ENCODE results near the gene MACROD2. TPM values are rescaled to one million over a fixed set of nuclear protein-coding genes. Genes with fewer than 3 reads are reported as not detected.
A peak's percentile ranks its signal among the peaks of the same experiment; 100 is the strongest.

MACROD2 gene
- polyA plus RNA-seq, 2 of the 4 experiments (the other 2 are of a cell fraction), result 0.96 to 1.3 TPM

- no peak overlapping the region for H3K27ac ChIP-seq
- DNase-seq (ENCODE audit: low read depth in 1 of 2, low spot score in 1 of 2), result no peak
- no peaks in the 10 kb centered on the region for H3K4me1 ChIP-seq
- no peak overlapping the region for H3K4me2 ChIP-seq
- FAIRE-seq, result peak; percentile 49
- no peaks in the 10 kb centered on the region for H3K9me3 ChIP-seq
- WGBS (ENCODE audit: missing lambda C conversion rate), result 75% methylated on average over 1 of the region's 1 CpG
- H3K4me3 ChIP-seq, result no peak overlapping the region
- TF ChIP-seq MAFK (IDR thresholded peaks at IDR 0.05; ENCODE audit: partially characterized antibody) (peak; percentile 70), EHMT2 (IDR thresholded peaks at IDR 0.05; ENCODE audit: low read depth) (no peak)
- CTCF ChIA-PET, result no interaction called here
- no peak for ATAC-seq
- POLR2A ChIA-PET, result no interaction called here
These were observed 56.1 kb downstream of the MACROD2 start for GRCh38 chr20:14051454-14051853.

GRCh38 chr20:14055127-14055742 is 59.9 kb downstream of the MACROD2 start:
- DNase-seq (ENCODE audit: low read depth in 1 of 2, low spot score in 1 of 2) (peak; percentile 20 to 76), FAIRE-seq (peak; percentile 94), ATAC-seq (peak; percentile 60 to 74; a peak in 4 of 6 replicates)
- Histone ChIP-seq H3K9me3 (no peaks in the 10 kb centered on the region), H3K4me2 (no peak overlapping the region), H3K4me3 (no peak overlapping the region), H3K4me1 (no peaks in the 10 kb centered on the region), H3K27ac (no peak overlapping the region)
- CTCF ChIA-PET, result interaction anchor here (0.6 to 5.3 kb wide), 17 partner anchors 10 to 1860 kb away, joined by 3 to 38 read pairs (median 4); partner anchors contain the start of gene MACROD2
- TF ChIP-seq RAD21 (conservative IDR thresholded peaks at IDR 0.05 in 1 of 2, IDR thresholded peaks at IDR 0.05 in 1 of 2) (peak; percentile 86 to 88), ELK1 (IDR thresholded peaks at IDR 0.05; ENCODE audit: low read depth, low read length) (no peak), SMC3 (IDR thresholded peaks at IDR 0.05) (peak; percentile 69), BHLHE40 (IDR thresholded peaks at IDR 0.05; ENCODE audit: low read depth, low read length) (no peak), CBX8 (IDR thresholded peaks at IDR 0.05) (no peak), CTCF (IDR thresholded peaks at IDR 0.05) (peak; percentile 92)
- 2% methylated on average over 4 of the region's 4 CpGs for WGBS (ENCODE audit: missing lambda C conversion rate)
- POLR2A ChIA-PET, result no interaction called here

GRCh38 chr20:14062171-14062570 is 66.9 kb downstream of the MACROD2 start:
- 70% methylated on average over 2 of the region's 2 CpGs for WGBS (ENCODE audit: missing lambda C conversion rate)
- H3K4me2 ChIP-seq, result no peak overlapping the region
- no peak overlapping the region for H3K27ac ChIP-seq
- ChIA-PET POLR2A (no interaction called here), CTCF (no interaction called here)
- H3K9me3 ChIP-seq, result no peaks in the 10 kb centered on the region
- FAIRE-seq (peak; percentile 72), ATAC-seq (no peak), DNase-seq (ENCODE audit: low read depth in 1 of 2, low spot score in 1 of 2) (no peak)
- no peaks in the 10 kb centered on the region for H3K4me1 ChIP-seq
- no peak for TF ChIP-seq BHLHE40 (IDR thresholded peaks at IDR 0.05; ENCODE audit: low read depth, low read length)
- no peak overlapping the region for H3K4me3 ChIP-seq

- Histone ChIP-seq H3K27ac (no peak overlapping the region), H3K9me3 (no peaks in the 10 kb centered on the region), H3K4me2 (no peak overlapping the region), H3K4me3 (no peak overlapping the region), H3K4me1 (no peaks in the 10 kb centered on the region; the same call in 2 of the 3 replicates)
- WGBS (ENCODE audit: missing lambda C conversion rate), result 14% methylated on average over 1 of the region's 1 CpG
- DNase-seq (ENCODE audit: low read depth in 1 of 2, low spot score in 1 of 2) (no peak), FAIRE-seq (peak; percentile 92), ATAC-seq (no peak)
- POLR2A ChIA-PET, result no interaction called here
- CTCF ChIA-PET, result no interaction called here
- TF ChIP-seq CHD4 (IDR thresholded peaks at IDR 0.05; ENCODE audit: borderline replicate concordance) (no peak), GATA3 (IDR thresholded peaks at IDR 0.05; ENCODE audit: borderline replicate concordance) (no peak)
These were observed 67.5 kb downstream of the MACROD2 start for GRCh38 chr20:14062786-14063185.

GRCh38 chr20:14064333-14064732 is 69.0 kb downstream of the MACROD2 start:
- DNase-seq (ENCODE audit: low read depth in 1 of 2, low spot score in 1 of 2), result no peak
- H3K4me1 ChIP-seq, result no peaks in the 10 kb centered on the region; the same call in 2 of the 3 replicates
- no peak for ATAC-seq
- POLR2A ChIA-PET, result no interaction called here
- WGBS (ENCODE audit: missing lambda C conversion rate), result 50% methylated on average over 3 of the region's 3 CpGs
- FAIRE-seq, result no peak
- CTCF ChIA-PET, result interaction anchor here (2.3 kb wide), 1 partner anchor 9 kb away, joined by 12 read pairs; no protein-coding TSS in a partner anchor
- H3K9me3 ChIP-seq, result no peaks in the 10 kb centered on the region
- H3K4me3 ChIP-seq, result no peak overlapping the region
- no peak overlapping the region for H3K27ac ChIP-seq
- H3K4me2 ChIP-seq, result no peak overlapping the region
- TF ChIP-seq FOSB (CRISPR knock-in tag; IDR thresholded peaks at IDR 0.05) (no peak), MAFK (IDR thresholded peaks at IDR 0.05; ENCODE audit: partially characterized antibody) (peak; percentile 73), HOXB13 (CRISPR knock-in tag; IDR thresholded peaks at IDR 0.05; ENCODE audit: low read depth) (no peak)

Measured in A549 (cell line).